Naive thymus-derived CD4-positive, alpha-beta T cell (primary cell): ENCODE measurements around the gene CLDN18. TPM values are rescaled to one million over a fixed set of nuclear protein-coding genes. Genes with fewer than 3 reads are reported as not detected.
A peak's percentile ranks its signal among the peaks of the same experiment; 100 is the strongest.

Experiments used
- ATAC-seq: fragments of 150-1000 bp; cut with Tn5 transposase; 2 replicates; pipeline ENCODE4 v1.10.0; 2021; ENCODE audit warnings: mild to moderate bottlenecking, moderate library complexity
- CTCF ChIA-PET: fragments of 350-600 bp; sonication (Branson Sonifier 250); formaldehyde crosslinking; loops from one replicate; lab custom pipeline; 2021; ENCODE audit warnings: antibody characterized with exemption; lab: Charles Lee
- POLR2A ChIA-PET: fragments of 350-600 bp; sonication (Branson Sonifier 250); formaldehyde crosslinking; loops from one replicate; lab custom pipeline; 2021; ENCODE audit warnings: antibody characterized with exemption, inconsistent platforms; lab: Charles Lee
- DNase-seq, 9 donors: peaks; one replicate each; pipeline versions ENCODE4 v3.0.0 to v3.0.0-alpha.2; 2020 to 2022; ENCODE audit warnings: mixed read lengths in 1 of 9
- H3K27ac ChIP-seq: one replicate; pipeline ENCODE4 v1.7.0; 2013; ENCODE audit warnings: mild to moderate bottlenecking, low read depth, low read length, moderate library complexity
- H3K27me3 ChIP-seq, 2 donors: one replicate each; pipeline ENCODE4 v1.7.0; 2013; ENCODE audit warnings: low read length in 2 of 2, mild to moderate bottlenecking in 2 of 2, moderate library complexity in 2 of 2; ENCODE audit not compliant: control insufficient read depth in 2 of 2, insufficient read depth in 2 of 2
- H3K36me3 ChIP-seq, 3 experiments: 1 replicate in 2 of 3; 2 replicates in 1 of 3; pipeline ENCODE4 v1.7.0; 2013; ENCODE audit warnings: low read length in 3 of 3, mild to moderate bottlenecking in 3 of 3, moderate library complexity in 1 of 3; ENCODE audit not compliant: insufficient read depth in 3 of 3, control insufficient read depth in 2 of 3
- H3K4me1 ChIP-seq, 2 donors: one replicate each; pipeline ENCODE4 v1.7.0; 2013; ENCODE audit warnings: low read length in 2 of 2, mild to moderate bottlenecking in 2 of 2, moderate library complexity in 1 of 2; ENCODE audit not compliant: control insufficient read depth in 2 of 2, insufficient read depth in 2 of 2
- H3K4me3 ChIP-seq: 2 replicates; pipeline ENCODE4 v1.7.0; 2013; ENCODE audit warnings: mild to moderate bottlenecking, low read length
- H3K9me3 ChIP-seq, 3 experiments: 1 replicate in 2 of 3; 2 replicates in 1 of 3; pipeline ENCODE4 v1.7.0; 2013; ENCODE audit warnings: low read length in 3 of 3; ENCODE audit not compliant: control insufficient read depth in 2 of 3
- H3K27ac Mint-ChIP-seq, 9 donors: one replicate each; pipeline ENCODE4 v1.8.0; 2020 to 2022; ENCODE audit warnings: mixed read lengths in 9 of 9, mild to moderate bottlenecking in 8 of 9, moderate library complexity in 5 of 9, inconsistent platforms in 2 of 9
- H3K27me3 Mint-ChIP-seq, 5 donors: one replicate each; pipeline ENCODE4 v1.8.0; 2021 to 2022; ENCODE audit warnings: mixed read lengths in 5 of 5, mild to moderate bottlenecking in 1 of 5
- H3K36me3 Mint-ChIP-seq, 5 donors: one replicate each; pipeline ENCODE4 v1.8.0; 2020 to 2022; ENCODE audit warnings: mixed read lengths in 5 of 5, mild to moderate bottlenecking in 3 of 5, inconsistent platforms in 1 of 5
- H3K4me1 Mint-ChIP-seq, 7 donors: one replicate each; pipeline ENCODE4 v1.8.0; 2020 to 2022; ENCODE audit warnings: mixed read lengths in 7 of 7, mild to moderate bottlenecking in 3 of 7, inconsistent platforms in 1 of 7
- H3K4me3 Mint-ChIP-seq, 10 donors: one replicate each; pipeline ENCODE4 v1.8.0; 2020 to 2022; ENCODE audit warnings: mild to moderate bottlenecking in 10 of 10, mixed read lengths in 10 of 10, moderate library complexity in 6 of 10, inconsistent platforms in 2 of 10
- H3K9me3 Mint-ChIP-seq, 11 donors: one replicate each; pipeline ENCODE4 v1.8.0; 2020 to 2022; ENCODE audit warnings: mixed read lengths in 11 of 11, mild to moderate bottlenecking in 4 of 11, inconsistent platforms in 1 of 11, moderate library complexity in 1 of 11
- intact Hi-C, 2 donors: fragments of 100-400 bp; cut with micrococcal nuclease; formaldehyde crosslinking; loops; one replicate each; pipeline ENCODE4 v1.15.1; 2023
- polyA plus RNA-seq, 2 donors: library from polyadenylated mRNA; unstranded; fragments of 300-500 nt; fragmentation: Illumina TruSeq; gene quantifications; one replicate each; pipeline ENCODE4 v1.2.3, GENCODE V29; 2021
- total RNA-seq, 6 experiments: library from RNA in 5 of 6; stranded (reverse) in 5 of 6; gene quantifications; 1 replicate in 5 of 6; 2 replicates in 1 of 6; pipeline ENCODE4 v1.2.3 and lab custom pipeline; 2021 to 2026

The CLDN18 gene
- total RNA-seq (not detected), polyA plus RNA-seq (not detected), total RNA-seq (lab: John Stamatoyannopoulos, UW) (not detected)

DNA sequence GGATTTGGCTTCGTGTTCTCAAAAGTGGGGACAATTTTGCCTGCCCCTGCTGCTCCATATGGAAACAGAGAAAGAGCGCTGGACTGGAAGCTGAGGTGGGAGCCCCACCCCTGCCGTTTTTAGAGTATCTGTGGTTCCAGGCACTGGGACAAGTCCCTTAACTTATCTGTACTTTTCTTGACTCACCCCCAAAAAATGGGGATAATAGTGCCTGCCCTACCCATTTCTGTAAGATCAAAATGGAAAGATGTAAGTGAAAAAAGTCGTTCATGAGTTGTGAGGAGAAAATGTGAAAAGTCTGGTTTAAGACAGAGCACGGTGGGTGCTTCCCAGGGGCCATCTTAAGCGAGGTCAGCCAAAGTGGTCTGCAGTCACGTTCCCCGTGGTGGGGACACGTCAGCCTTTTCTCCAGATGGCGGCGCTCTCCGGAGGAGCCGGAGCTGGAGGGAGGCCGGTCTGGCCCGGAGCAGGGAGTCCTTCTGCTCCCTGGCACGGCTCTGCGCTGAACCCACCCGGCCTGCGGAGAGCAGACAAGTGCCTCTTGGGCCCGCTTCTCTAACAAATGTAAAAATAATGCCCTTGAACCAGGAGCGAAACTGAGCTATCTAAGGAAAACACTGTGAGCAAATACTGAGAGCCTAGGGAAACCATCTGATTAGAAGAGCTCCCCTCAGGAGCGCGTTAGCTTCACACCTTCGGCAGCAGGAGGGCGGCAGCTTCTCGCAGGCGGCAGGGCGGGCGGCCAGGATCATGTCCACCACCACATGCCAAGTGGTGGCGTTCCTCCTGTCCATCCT lies at the start of gene CLDN18:
Gene CLDN18, plus strand, starts transcription at position 690 of the 797 bp plus-strand sequence. Its CDS starts 61 bp downstream, at position 751.
- H3K36me3 Mint-ChIP-seq: no peaks in the 10 kb centered on the region
- peaks cover 0 to 13% (median 7%) of the 10 kb centered on the region in 5 donors for H3K27me3 Mint-ChIP-seq
- no peaks in the 10 kb centered on the region for H3K36me3 ChIP-seq
- intact Hi-C loops: no loop called here
- no peaks in the 10 kb centered on the region for H3K9me3 ChIP-seq
- no peaks in the 10 kb centered on the region for H3K4me1 Mint-ChIP-seq
- ChIA-PET POLR2A (no interaction called here), CTCF (no interaction called here)
- no peak within 1 kb of the TSS for H3K27ac ChIP-seq
- H3K27ac Mint-ChIP-seq: no peak within 1 kb of the TSS
- no peak within 1 kb of the TSS for H3K4me3 Mint-ChIP-seq
- H3K27me3 ChIP-seq: no peaks in the 10 kb centered on the region
- ATAC-seq (no peak), DNase-seq (no peak)
- H3K4me1 ChIP-seq: no peaks in the 10 kb centered on the region
- H3K9me3 Mint-ChIP-seq: peaks cover 0 to 2% (median 0%) of the 10 kb centered on the region in 11 donors
- H3K4me3 ChIP-seq: no peak within 1 kb of the TSS

DNA sequence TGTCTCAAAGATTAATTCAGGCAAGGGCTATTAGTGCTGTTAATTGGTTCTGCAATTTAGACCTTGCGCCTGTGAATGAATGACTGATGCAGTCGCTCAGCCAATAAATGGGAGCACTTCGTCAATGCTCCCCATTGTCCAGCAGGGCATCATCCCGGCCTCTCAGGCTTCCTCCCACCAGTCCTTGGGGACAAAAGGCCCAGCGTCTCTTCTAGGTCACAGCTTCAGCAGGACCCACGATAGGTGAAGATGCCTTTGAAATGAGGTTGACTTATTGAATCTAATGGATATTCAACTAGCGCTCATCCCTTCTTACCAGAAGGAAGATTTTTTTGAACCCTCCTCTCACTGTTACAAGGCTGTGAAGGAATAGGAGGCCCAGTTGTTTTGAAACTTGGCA lies 47.7 kb upstream of the CLDN18 start:
- no peak overlapping the region for H3K27ac ChIP-seq
- H3K36me3 ChIP-seq: no peaks in the 10 kb centered on the region
- no peaks in the 10 kb centered on the region for H3K9me3 Mint-ChIP-seq
- CTCF ChIA-PET: no interaction called here
- no peaks in the 10 kb centered on the region for H3K36me3 Mint-ChIP-seq
- no peaks in the 10 kb centered on the region for H3K9me3 ChIP-seq
- H3K27me3 ChIP-seq: no peaks in the 10 kb centered on the region
- no peaks in the 10 kb centered on the region for H3K4me1 ChIP-seq
- no peaks in the 10 kb centered on the region for H3K4me1 Mint-ChIP-seq
- H3K4me3 ChIP-seq: no peak overlapping the region
- POLR2A ChIA-PET: no interaction called here
- peaks cover 4 to 10% (median 9%) of the 10 kb centered on the region in 5 donors for H3K27me3 Mint-ChIP-seq
- H3K4me3 Mint-ChIP-seq: no peak overlapping the region
- ATAC-seq: no peak
- DNase-seq: no peak
- intact Hi-C loops: no loop called here
- no peak overlapping the region for H3K27ac Mint-ChIP-seq

DNA sequence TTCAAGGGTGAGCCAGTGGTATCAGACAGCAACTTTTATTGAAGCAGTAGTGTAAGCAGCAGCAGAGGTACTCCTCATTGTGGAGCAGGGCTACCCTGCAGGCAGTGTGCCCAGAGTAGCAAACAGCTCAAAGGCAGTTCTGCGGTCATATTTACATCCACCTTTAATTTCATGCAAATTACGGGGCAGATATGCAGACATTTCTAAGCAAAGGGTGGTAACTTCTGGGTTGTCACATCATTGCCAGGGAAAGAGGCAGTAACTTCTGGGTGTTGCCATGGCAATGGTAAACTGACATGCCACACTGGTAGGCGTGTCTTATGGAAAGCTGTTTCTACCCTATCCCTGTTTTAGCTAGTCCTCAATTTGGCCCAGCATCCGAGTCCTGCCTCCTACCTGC lies 46.5 kb upstream of the CLDN18 start:
- no peak overlapping the region for H3K4me3 Mint-ChIP-seq
- H3K4me3 ChIP-seq: no peak overlapping the region
- H3K9me3 ChIP-seq: no peaks in the 10 kb centered on the region
- intact Hi-C loops: no loop called here
- H3K36me3 Mint-ChIP-seq: no peaks in the 10 kb centered on the region
- CTCF ChIA-PET: no interaction called here
- H3K27ac ChIP-seq: no peak overlapping the region
- no peaks in the 10 kb centered on the region for H3K27me3 ChIP-seq
- H3K27me3 Mint-ChIP-seq: peaks cover 0 to 5% (median 4%) of the 10 kb centered on the region in 5 donors
- H3K4me1 Mint-ChIP-seq: no peaks in the 10 kb centered on the region
- no peaks in the 10 kb centered on the region for H3K4me1 ChIP-seq
- H3K9me3 Mint-ChIP-seq: no peaks in the 10 kb centered on the region
- no peak overlapping the region for H3K27ac Mint-ChIP-seq
- no peak for DNase-seq
- POLR2A ChIA-PET: no interaction called here
- H3K36me3 ChIP-seq: no peaks in the 10 kb centered on the region
- ATAC-seq: no peak

DNA sequence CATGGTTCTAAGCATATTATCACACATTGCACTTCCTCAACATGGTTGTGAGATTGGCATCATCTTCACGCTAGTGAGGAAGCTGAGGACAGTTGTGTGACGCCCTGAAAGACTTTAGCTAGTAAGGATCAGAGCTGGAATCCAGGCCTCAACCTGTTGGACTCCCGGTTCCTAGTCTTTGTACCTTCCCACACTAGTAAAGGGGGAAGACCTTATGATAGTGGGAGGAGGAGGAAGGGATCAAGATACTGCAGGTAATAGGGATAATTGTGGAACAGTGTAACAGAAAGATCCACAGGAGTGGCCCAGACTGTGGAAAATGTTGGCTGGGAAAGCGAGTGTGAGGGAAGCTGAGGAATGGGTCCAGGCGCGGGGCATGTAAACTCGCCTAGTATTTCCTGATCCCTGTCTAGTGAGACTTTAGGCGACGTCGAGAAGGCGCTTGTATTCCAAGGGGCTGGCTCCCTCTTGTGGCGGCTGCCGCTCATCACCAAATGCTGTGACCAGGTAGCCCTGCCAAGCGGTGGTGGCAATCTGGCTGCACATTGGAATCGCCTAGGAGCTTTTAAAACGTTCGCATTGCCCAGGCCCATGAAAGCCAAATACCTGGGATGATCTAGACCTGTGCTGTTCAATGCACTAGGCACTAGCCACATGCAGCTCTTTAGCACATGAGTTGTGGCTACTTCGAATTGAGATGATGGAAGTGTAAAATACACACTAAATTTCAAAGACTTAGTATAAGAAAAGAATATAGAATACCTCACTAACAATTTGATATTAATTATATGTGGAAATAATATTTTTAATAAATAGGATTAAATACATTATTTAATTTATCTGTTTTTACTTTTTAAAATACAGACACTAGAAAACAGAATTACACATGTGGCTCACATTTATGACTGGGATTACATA lies 38.8 kb upstream of the CLDN18 start:
- H3K27me3 ChIP-seq: no peaks in the 10 kb centered on the region
- H3K4me1 Mint-ChIP-seq: peaks cover 0 to 5% (median 3%) of the 10 kb centered on the region in 7 donors
- ATAC-seq: peak; percentile 47
- no peak overlapping the region for H3K27ac Mint-ChIP-seq
- ChIA-PET POLR2A (no interaction called here), CTCF (no interaction called here)
- H3K4me3 Mint-ChIP-seq: no peak overlapping the region
- no peaks in the 10 kb centered on the region for H3K9me3 ChIP-seq
- intact Hi-C loops: loop anchor here (1.0 to 10.0 kb wide), 4 partner anchors 866 to 1896 kb away; no protein-coding TSS in a partner anchor
- peaks cover 0 to 2% (median 0%) of the 10 kb centered on the region in 11 donors for H3K9me3 Mint-ChIP-seq
- peaks cover 3 to 21% (median 9%) of the 10 kb centered on the region in 5 donors for H3K27me3 Mint-ChIP-seq
- no peaks in the 10 kb centered on the region for H3K4me1 ChIP-seq
- H3K36me3 ChIP-seq: no peaks in the 10 kb centered on the region
- DNase-seq: peak in 8 of 9 donors; percentile 6 to 61 (median 23)
- no peak overlapping the region for H3K27ac ChIP-seq
- H3K36me3 Mint-ChIP-seq: no peaks in the 10 kb centered on the region
- H3K4me3 ChIP-seq: no peak overlapping the region

DNA sequence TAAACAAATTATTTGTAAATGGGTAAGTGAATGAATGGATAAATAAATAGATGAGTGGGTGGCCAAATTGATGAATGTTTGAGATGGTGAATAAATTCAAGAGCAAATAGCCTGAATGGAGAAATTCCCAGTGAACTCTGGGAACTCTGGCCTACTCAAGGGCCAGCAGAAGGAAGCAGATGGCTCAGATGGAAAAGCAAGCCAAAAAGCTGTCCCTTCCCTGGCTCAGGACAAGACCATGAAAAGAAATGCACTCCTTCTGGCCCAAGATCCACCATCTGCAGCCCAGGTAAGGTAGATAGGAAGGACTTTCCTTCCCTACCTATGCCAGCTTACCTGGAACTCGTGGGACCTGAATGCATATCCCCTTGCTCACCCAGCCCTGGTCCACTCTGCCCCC lies 37.6 kb upstream of the CLDN18 start:
- Histone ChIP-seq H3K36me3 (no peaks in the 10 kb centered on the region), H3K9me3 (no peaks in the 10 kb centered on the region), H3K27me3 (no peaks in the 10 kb centered on the region), H3K27ac (no peak overlapping the region), H3K4me3 (no peak overlapping the region), H3K4me1 (no peaks in the 10 kb centered on the region)
- DNase-seq: no peak
- intact Hi-C loops: loop anchor here (10.0 kb wide), 2 partner anchors 938 to 1898 kb away; no protein-coding TSS in a partner anchor
- H3K9me3 Mint-ChIP-seq: peaks cover 0 to 2% (median 0%) of the 10 kb centered on the region in 11 donors
- no peak overlapping the region for H3K27ac Mint-ChIP-seq
- CTCF ChIA-PET: no interaction called here
- no peak for ATAC-seq
- H3K4me1 Mint-ChIP-seq: peaks cover 0 to 5% (median 3%) of the 10 kb centered on the region in 7 donors
- POLR2A ChIA-PET: no interaction called here
- no peak overlapping the region for H3K4me3 Mint-ChIP-seq
- no peaks in the 10 kb centered on the region for H3K36me3 Mint-ChIP-seq
- H3K27me3 Mint-ChIP-seq: peaks cover 7 to 21% (median 11%) of the 10 kb centered on the region in 5 donors

DNA sequence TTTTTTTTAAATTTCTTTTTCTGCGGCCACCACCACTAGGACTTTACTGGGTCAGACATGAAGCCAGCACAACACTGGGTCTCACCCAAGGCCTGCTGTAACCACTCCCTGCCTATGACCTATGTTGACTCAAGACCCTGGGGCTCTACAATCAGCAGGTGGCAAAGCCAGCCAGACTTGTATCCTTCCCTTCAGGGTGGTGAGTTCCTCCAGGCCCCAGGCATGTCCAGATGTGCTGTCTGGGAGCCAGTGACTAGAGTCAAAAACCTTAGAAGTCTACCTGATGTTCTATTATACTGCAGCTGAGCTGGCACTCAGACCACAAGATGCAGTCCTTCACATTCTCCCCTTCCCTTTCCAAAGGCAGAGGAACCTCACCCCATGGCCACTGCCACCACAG lies 31.6 kb upstream of the CLDN18 start:
- no peaks in the 10 kb centered on the region for H3K4me1 ChIP-seq
- H3K9me3 ChIP-seq: no peaks in the 10 kb centered on the region
- no peaks in the 10 kb centered on the region for H3K36me3 ChIP-seq
- no peak overlapping the region for H3K27ac ChIP-seq
- no peaks in the 10 kb centered on the region for H3K27me3 ChIP-seq
- DNase-seq: no peak
- ATAC-seq: no peak
- ChIA-PET POLR2A (no interaction called here), CTCF (no interaction called here)
- H3K4me3 ChIP-seq: no peak overlapping the region
- intact Hi-C loops: loop anchor here (10.0 kb wide), 2 partner anchors 944 to 1904 kb away; no protein-coding TSS in a partner anchor
- H3K4me1 Mint-ChIP-seq: no peaks in the 10 kb centered on the region
- H3K9me3 Mint-ChIP-seq: peaks cover 0 to 9% (median 0%) of the 10 kb centered on the region in 11 donors
- H3K27ac Mint-ChIP-seq: no peak overlapping the region
- peaks cover 4 to 26% (median 21%) of the 10 kb centered on the region in 5 donors for H3K27me3 Mint-ChIP-seq
- H3K4me3 Mint-ChIP-seq: no peak overlapping the region
- no peaks in the 10 kb centered on the region for H3K36me3 Mint-ChIP-seq
